ENCODE measurements around the gene OSBPL10.
"Not testable (repeated sequence)": the region's sequence is repeated elsewhere in the genome, so short reads cannot be mapped to it uniquely, and the experiment has no call there.

Gene OSBPL10

GRCh38 chr3:31692751-31693150 lies 288.3 kb downstream of the OSBPL10 start:
- no peak for DNase-seq

- no peak for DNase-seq
Observed at GRCh38 chr3:31690771-31691170, 290.3 kb downstream of the OSBPL10 start.

GRCh38 chr3:31689523-31689922 lies 291.5 kb downstream of the OSBPL10 start:
- not testable (repeated sequence) for DNase-seq

GRCh38 chr3:31688984-31689383 lies 292.1 kb downstream of the OSBPL10 start:
- DNase-seq = no peak

DNA sequence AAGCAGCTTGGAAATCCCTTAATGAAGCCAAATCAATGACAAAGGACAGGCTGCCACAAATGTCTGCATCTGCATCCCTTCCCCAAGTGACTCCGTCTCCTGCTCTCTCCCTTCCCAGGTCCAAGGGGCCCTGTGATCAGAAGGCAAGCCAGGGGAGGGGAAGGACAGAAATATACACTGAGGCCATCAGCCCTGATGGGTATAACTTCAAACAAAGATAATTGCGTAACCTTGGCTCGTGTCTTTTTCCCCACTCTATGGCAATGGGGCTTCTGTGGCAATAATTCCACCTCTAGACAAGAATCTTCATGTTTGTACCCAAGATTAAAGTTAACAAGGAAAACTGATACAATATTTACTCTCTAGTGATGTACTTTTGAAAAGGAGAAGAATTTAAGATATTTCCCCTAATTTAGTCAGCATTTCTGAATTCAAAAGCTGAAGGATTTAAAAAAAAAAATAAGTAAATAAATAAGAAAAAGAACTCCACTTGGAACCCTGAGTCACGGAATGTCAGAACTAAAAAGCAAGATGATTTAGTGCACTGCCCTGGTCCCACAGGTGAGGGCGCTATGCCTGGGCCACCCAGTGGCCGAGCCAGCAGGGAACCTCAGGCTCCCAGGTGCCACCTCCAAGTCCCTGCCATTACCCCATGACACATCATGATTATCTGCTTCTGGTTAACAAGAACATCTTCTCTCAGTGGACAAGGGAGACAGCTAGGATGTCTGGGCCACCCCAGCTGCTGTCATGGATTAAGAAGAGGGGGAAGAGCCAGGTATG lies 293.9 kb downstream of the OSBPL10 start:
- no peak for DNase-seq

DNA sequence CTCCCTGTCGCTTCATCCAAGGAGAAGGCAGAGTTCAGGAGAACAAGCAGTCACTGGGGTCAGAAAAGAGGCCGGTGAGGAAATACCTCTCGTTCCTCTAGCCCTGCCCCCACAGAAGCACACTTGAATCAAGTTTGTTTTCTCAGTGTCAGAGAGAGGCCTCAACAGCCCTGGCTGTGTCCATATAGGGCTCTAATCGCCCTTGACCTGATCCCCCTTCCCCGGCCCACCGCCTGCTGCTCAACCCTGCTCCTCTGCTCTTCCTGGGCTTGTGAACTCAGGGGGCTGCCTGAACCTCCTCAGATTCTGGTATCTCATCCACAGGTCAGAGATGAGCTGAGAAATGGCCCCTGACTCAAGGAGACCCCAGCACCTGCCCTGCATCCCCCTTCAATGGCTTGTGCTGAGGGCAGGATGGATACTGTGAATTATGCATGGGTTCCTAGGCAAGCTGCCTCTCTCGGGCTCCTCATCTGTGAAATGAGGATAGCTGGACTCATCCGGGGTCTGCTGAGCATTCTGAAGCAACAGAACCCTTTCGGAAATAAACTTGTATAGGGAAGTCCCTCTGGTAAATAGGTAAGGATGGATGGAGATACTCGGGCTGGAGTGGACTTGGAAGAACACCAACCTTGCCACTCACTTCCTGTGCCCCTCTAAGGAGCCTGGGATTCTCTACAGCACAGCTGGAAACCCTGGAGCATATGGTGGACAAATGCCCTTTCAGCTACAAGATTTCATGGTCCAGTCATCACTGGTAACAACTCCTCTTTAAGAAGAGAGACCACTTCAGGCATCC lies 300.8 kb downstream of the OSBPL10 start:
- no peak for DNase-seq

- DNase-seq = no peak
Observed at GRCh38 chr3:31676556-31676955, 304.5 kb downstream of the OSBPL10 start.

- no peak for DNase-seq
Observed at GRCh38 chr3:31673950-31674349, 307.1 kb downstream of the OSBPL10 start.

DNA sequence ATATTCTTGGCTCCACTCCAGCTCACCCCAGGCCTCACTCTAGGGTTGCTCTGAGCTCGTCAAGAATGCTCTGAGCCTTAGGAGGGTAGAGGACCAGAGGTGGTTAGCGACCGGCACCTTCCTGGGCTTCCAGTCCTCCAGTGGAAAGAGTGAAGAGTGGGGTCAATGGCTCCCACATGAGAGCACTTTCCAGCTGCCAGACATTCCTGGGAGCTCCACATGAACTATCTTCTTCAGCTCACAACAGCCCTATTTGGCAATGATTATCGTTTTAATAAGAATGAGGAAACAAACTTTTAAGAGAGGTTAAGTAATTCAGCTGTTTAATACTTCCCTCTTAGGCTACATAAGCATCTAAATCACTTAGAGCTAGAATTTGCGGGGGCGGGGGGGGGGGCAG lies 309.1 kb downstream of the OSBPL10 start:
- DNase-seq = no peak

DNA sequence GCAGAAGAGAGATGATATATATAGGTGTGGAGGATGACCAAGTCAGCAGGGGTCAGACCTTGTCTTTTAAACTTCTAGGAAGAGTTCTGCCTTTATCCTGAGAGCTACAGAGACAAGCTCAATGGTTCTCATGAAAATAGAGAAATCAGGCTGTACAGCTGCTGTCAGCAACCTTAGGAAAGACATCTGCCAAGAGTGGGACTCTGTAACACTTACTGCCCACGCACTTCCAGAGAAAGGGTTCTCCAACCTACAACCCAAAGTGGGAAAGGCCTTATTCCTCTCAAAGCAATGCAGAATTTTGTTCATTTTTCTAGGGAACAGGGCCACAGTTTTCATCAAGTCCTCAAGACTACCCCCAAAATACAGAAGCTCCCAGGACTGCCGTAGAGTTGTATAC lies 309.6 kb downstream of the OSBPL10 start:
- no peak for DNase-seq

DNA sequence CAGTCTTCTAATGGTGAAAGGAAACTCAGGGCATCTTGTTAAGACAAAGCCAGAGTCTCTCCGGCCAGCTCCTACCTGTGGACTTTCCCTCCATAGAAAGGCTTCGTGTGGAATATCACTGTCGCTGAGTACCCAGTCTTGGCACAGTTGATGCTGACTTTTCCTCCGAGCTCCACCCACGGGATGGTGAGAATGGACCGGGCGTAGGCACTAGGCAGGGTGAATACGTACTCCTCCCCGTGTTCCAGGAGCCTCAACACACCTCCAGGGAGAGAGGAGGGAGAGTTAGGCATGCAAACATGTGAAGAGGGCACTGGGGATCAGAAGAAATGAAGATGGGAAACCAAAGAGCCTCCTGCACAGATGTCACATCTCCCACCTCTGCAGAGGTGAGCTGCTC lies 310.3 kb downstream of the OSBPL10 start:
- DNase-seq = no peak

DNA sequence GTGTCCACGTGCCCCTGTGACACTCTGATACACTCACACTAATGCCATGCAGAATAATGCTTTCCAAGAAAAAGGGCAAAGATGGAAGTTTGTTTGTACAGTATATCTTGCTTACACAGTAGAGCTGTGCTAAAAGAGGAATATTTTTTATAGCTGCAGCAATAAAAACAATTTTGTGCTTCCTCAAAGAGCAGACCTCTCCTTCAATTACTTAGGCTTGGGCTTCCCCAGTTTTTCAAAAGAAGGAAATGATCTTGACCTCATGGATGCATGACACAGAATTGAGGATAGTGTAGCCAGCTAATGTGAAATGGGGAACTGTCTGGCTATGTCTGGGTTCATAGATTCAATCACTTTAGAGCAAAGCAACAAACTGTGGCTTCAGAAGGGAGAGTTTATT lies 310.9 kb downstream of the OSBPL10 start:
- DNase-seq = peak in 1 of 2 donors; percentile 5

DNA sequence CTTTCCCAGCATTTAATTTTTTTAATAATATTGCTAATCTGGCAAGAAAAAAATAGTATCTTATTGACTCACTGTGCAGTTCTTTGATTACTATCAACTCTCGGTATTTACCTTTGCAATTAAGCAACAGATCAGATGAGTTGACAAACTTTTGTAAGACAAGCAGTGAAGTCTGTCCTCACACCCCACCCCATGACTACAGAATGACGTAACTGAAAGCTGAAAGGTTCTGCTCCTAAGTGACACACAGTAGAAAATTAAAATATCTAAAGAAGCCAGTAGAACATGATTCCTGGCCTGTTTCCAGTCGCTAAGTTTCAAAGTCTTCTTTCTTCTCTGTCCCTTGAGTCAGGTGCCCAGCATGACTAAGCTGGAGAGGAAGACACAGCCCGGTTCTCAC lies 312.8 kb downstream of the OSBPL10 start:
- no peak for DNase-seq

DNA sequence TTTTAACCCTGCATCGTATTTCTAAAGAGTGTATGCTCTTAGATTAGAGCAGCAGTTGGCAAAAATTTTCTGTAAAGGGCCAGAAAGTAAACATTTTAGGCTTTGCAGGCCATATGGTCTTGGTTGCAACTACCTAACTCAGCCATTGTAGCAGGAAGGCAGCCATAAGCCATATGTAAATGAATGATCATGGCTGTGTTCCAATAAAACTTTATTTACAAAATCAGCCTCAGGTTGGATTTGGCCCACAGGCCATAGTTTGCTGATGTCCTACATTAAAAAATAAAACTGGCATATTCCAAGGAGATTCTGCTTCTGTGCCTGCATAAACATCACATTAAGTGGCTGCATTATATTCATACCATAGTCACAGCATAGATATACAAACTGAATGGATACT lies 313.5 kb downstream of the OSBPL10 start:
- no peak for DNase-seq

- no peak for DNase-seq
Observed at GRCh38 chr3:31664031-31664430, 317.0 kb downstream of the OSBPL10 start.

- DNase-seq = no peak
Observed at GRCh38 chr3:31661993-31662670, 318.9 kb downstream of the OSBPL10 start.

GRCh38 chr3:31661286-31661685 lies 319.8 kb downstream of the OSBPL10 start:
- no peak for DNase-seq

DNA sequence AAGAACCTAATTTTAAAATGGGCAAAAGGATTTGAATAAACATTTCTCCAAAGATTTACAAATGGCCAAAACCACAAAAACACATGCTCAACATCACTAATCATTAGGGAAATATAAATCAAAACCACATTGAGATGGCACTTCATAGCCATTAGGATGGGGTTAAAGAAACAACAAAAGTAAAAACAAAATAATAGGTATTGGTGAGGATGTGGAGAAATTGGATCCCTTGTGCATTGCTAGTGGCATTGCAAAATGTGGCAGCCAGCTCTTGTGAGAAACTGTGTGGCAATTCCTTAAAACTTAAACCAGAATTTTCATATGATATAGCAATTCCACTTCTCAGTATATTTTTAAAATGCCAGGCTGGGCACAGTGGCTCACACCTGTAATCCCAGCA lies 321.8 kb downstream of the OSBPL10 start:
- DNase-seq = no peak

- no peak for DNase-seq
Observed at GRCh38 chr3:31654998-31655397, 326.1 kb downstream of the OSBPL10 start.

GRCh38 chr3:31653464-31653863 lies 327.6 kb downstream of the OSBPL10 start:
- DNase-seq = no peak

GRCh38 chr3:31652296-31652695 lies 328.8 kb downstream of the OSBPL10 start:
- no peak for DNase-seq

DNA sequence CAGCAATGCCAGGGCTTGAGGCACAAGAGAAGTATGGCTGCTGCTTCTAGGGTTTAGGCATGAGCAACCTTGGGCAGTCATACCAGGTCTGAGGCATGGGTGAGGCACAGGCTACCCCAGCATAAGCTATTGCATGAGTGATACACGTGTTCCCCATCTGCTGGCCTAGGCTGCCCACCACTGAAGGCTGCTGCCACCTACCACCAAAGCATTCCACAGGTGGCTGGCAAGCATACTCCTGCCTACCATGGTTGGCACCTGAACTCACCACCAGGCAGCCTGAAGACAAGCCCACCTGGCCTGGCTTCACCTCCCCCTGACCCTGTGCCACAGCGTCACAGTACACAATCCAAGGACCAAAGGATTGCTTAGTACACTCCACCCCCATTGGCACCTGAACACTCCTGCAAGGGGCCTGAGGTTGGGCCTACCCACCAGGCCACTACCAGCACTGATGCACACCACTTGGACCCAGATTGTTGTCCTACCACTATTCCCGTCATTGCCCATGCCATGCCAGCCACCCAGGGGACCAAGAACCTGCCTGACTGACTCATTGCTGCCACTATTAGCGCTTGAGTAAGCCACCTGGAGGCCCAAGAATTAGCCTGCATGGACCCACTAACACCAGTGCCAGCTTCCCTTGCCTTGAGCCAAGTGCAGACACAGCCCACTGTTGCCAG lies 332.6 kb downstream of the OSBPL10 start:
- no peak for DNase-seq

DNA sequence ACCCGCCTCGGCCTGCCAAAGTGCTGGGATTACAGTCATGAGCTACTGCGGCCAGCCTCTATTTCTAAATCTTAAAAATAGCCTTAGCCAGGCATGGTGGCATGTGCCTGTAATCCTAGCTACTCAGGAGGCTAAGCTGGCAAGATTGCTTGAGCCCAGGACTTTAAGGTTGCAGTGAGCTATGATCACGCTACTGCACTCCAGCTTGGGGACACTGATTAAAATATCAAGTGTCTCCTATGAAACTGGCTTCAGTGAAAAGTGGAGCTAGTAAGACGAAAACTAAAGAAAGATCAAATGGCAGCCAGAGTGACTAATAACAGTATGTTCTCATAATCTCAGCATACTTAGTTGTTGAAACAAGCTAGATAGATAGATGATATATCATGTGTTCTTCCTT lies 335.8 kb downstream of the OSBPL10 start:
- no peak for DNase-seq

Data from CD4-positive, alpha-beta T cell treated with Interleukin-4 for 1 hour (primary cell).